ENCODE results near the gene PRRG1.
"Not testable (repeated sequence)": the region's sequence is repeated elsewhere in the genome, so short reads cannot be mapped to it uniquely, and the experiment has no call there.

- TF ChIP-seq CTCF (conservative IDR thresholded peaks at IDR 0.05); ZFX (IDR thresholded peaks at IDR 0.05): not testable (repeated sequence)
Observed at GRCh38 chrX:37305238-37305637, 43.9 kb upstream of the PRRG1 start.
